Activated naive CD8-positive, alpha-beta T cell treated with anti-CD3 and anti-CD28 coated beads for 36 hours (primary cell): ENCODE measurements around the gene MAD2L2. TPM values are rescaled to one million over a fixed set of nuclear protein-coding genes. Genes with fewer than 3 reads are reported as not detected.

Experiments used
- DNase-seq: peaks from one replicate; pipeline ENCODE4 v3.0.0; 2021
- H3K27ac Mint-ChIP-seq: one replicate; pipeline ENCODE4 v1.8.0; 2022; ENCODE audit warnings: mild to moderate bottlenecking, moderate library complexity, mixed read lengths
- H3K27me3 Mint-ChIP-seq: one replicate; pipeline ENCODE4 v1.8.0; 2022; ENCODE audit warnings: mild to moderate bottlenecking, mixed read lengths
- H3K36me3 Mint-ChIP-seq: one replicate; pipeline ENCODE4 v1.8.0; 2021; ENCODE audit warnings: mild to moderate bottlenecking, mixed read lengths
- H3K4me1 Mint-ChIP-seq: one replicate; pipeline ENCODE4 v1.8.0; 2021; ENCODE audit warnings: mixed read lengths
- H3K4me3 Mint-ChIP-seq: one replicate; pipeline ENCODE4 v1.8.0; 2022; ENCODE audit warnings: mild to moderate bottlenecking, moderate library complexity, mixed read lengths
- H3K9me3 Mint-ChIP-seq: one replicate; pipeline ENCODE4 v1.8.0; 2022; ENCODE audit warnings: mixed read lengths
- total RNA-seq, 2 experiments: library from RNA; stranded (reverse); gene quantifications; one replicate each; pipeline ENCODE4 v1.2.3, GENCODE V29; 2021

MAD2L2 gene
- 10 to 100 TPM; 71.9 to 72.1 TPM for total RNA-seq

- Mint-ChIP-seq H3K27me3 (no peaks in the 10 kb centered on the region), H3K27ac (peak within 1 kb of the TSS; percentile 89), H3K4me3 (peak within 1 kb of the TSS; percentile 88), H3K9me3 (no peaks in the 10 kb centered on the region), H3K36me3 (peaks cover 4% of the 10 kb centered on the region), H3K4me1 (peaks cover 7% of the 10 kb centered on the region)
- DNase-seq, result peak; percentile 94
Measured at GRCh38 chr1:11681071-11681771, at the start of gene MAD2L2. Gene MAD2L2, minus strand, starts transcription at chr1:11681148. Its CDS starts 547 bp downstream, at chr1:11680601.

DNA sequence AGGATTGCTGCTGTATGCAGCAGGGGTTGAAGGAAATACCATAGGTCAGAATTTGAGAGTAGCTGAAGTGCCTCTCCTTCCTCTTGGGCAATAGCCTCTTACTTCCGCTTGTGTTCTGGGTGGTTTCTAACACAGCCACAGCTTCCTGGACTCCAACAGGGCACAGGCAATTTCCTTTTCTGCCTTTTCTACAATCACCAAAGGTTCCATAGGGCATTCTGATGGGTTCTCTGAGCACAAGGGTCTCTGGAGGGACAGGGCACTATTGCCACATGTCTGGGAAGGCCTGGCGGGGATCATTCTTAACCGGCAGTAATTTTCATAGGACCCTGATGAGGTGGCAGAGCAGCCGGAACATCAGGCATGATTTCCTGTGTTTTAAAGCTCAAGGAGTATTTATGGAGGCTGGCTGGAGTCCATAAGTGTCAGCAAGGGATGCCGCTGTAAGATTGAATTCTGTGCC lies 49.5 kb upstream of the MAD2L2 start:
- H3K27ac Mint-ChIP-seq, result peak overlapping the region; percentile 87
- peak; percentile 22 for DNase-seq

GRCh38 chr1:11729498-11730428 lies 48.8 kb upstream of the MAD2L2 start:
- H3K4me3 Mint-ChIP-seq, result peak overlapping the region; percentile 75
- no peaks in the 10 kb centered on the region for H3K36me3 Mint-ChIP-seq
- DNase-seq, result no peak
- H3K27ac Mint-ChIP-seq, result peak overlapping the region; percentile 29
- H3K27me3 Mint-ChIP-seq, result no peaks in the 10 kb centered on the region
- H3K4me1 Mint-ChIP-seq, result peaks cover 37% of the 10 kb centered on the region
- H3K9me3 Mint-ChIP-seq, result no peaks in the 10 kb centered on the region

More for the DNA sequence above, 49.5 kb upstream of the MAD2L2 start:
- peak overlapping the region; percentile 75 for H3K4me3 Mint-ChIP-seq
- no peaks in the 10 kb centered on the region for H3K27me3 Mint-ChIP-seq
- no peaks in the 10 kb centered on the region for H3K36me3 Mint-ChIP-seq
- H3K4me1 Mint-ChIP-seq, result peaks cover 37% of the 10 kb centered on the region
- no peaks in the 10 kb centered on the region for H3K9me3 Mint-ChIP-seq

GRCh38 chr1:11729155-11729497 lies 48.2 kb upstream of the MAD2L2 start:
- Mint-ChIP-seq H3K36me3 (no peaks in the 10 kb centered on the region), H3K27ac (no peak overlapping the region), H3K27me3 (no peaks in the 10 kb centered on the region), H3K4me3 (no peak overlapping the region), H3K9me3 (no peaks in the 10 kb centered on the region), H3K4me1 (peaks cover 37% of the 10 kb centered on the region)
- no peak for DNase-seq

- Mint-ChIP-seq H3K4me1 (peaks cover 33% of the 10 kb centered on the region), H3K27ac (no peak overlapping the region), H3K4me3 (no peak overlapping the region), H3K27me3 (no peaks in the 10 kb centered on the region), H3K9me3 (no peaks in the 10 kb centered on the region), H3K36me3 (no peaks in the 10 kb centered on the region)
- DNase-seq, result no peak
Measured at GRCh38 chr1:11728126-11728806, 47.3 kb upstream of the MAD2L2 start.

DNA sequence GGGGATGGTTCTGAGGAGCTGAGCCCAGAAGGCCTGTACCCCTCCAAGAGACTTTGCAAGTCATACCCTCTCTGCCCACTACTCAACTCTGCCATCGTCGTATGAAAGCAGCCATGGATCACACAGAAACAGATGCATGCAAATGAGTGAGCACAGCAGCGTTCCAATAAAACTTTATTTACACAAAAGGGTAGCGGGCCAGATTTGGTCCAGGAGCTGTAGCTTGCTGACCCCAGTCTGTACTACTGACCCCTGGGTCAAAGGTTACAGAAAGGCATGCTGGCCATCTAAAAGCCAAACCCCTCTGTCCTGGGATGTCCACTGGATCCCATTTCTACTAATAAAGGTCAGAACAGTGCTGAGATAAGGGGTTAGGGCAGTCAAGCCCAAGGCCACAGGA lies 46.2 kb upstream of the MAD2L2 start:
- Mint-ChIP-seq H3K27ac (no peak overlapping the region), H3K4me1 (peaks cover 26% of the 10 kb centered on the region), H3K36me3 (no peaks in the 10 kb centered on the region), H3K4me3 (no peak overlapping the region), H3K27me3 (no peaks in the 10 kb centered on the region), H3K9me3 (no peaks in the 10 kb centered on the region)
- no peak for DNase-seq

DNA sequence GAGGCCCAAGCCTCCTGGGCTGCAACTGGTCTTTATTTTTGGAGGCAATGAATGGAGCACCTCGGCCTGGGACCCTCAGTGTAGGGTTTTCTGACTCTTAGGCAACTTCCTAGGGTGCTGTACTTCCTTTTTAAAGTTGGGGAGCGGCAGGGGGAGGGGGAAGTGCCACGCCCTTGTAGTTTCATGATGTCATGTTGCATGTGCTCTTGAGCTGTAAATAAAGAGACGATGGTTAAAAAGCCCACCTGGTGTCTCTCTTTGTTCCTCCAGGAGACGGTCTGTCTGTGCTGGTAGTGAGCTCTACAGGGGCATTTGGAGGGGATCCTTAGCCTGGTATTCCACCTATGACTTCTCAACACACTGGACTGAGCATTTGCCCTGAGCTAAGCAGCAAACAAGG lies 44.7 kb upstream of the MAD2L2 start:
- peaks cover 14% of the 10 kb centered on the region for H3K4me1 Mint-ChIP-seq
- H3K4me3 Mint-ChIP-seq, result no peak overlapping the region
- DNase-seq, result no peak
- H3K9me3 Mint-ChIP-seq, result no peaks in the 10 kb centered on the region
- H3K27ac Mint-ChIP-seq, result no peak overlapping the region
- H3K36me3 Mint-ChIP-seq, result no peaks in the 10 kb centered on the region
- no peaks in the 10 kb centered on the region for H3K27me3 Mint-ChIP-seq

GRCh38 chr1:11722538-11722937 lies 41.6 kb upstream of the MAD2L2 start:
- DNase-seq, result no peak
- H3K27me3 Mint-ChIP-seq, result no peaks in the 10 kb centered on the region
- no peak overlapping the region for H3K27ac Mint-ChIP-seq
- H3K4me1 Mint-ChIP-seq, result peaks cover 11% of the 10 kb centered on the region
- H3K36me3 Mint-ChIP-seq, result no peaks in the 10 kb centered on the region
- H3K9me3 Mint-ChIP-seq, result no peaks in the 10 kb centered on the region
- H3K4me3 Mint-ChIP-seq, result no peak overlapping the region

DNA sequence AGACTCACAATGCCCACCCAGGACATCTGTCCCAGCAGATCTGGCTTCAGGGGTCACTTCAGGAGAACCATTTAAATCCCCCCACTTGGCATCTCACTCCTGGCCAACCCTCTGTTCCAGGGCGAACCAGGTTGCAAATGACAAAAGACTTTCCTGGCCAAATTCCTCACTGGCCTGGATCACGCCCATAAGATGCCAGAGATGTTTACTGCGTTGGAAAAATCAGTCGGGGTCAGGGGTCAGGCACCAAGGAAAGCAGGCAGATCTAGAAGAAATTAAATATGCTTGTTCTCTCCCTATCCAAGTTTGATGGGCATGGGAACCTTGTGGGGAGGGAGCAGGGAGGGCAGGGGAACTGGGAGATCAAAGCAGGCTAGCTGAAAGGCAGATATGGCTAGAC lies 40.4 kb upstream of the MAD2L2 start:
- Mint-ChIP-seq H3K4me3 (no peak overlapping the region), H3K36me3 (no peaks in the 10 kb centered on the region), H3K27me3 (no peaks in the 10 kb centered on the region), H3K4me1 (peaks cover 11% of the 10 kb centered on the region), H3K9me3 (no peaks in the 10 kb centered on the region), H3K27ac (no peak overlapping the region)
- no peak for DNase-seq

GRCh38 chr1:11720525-11720924 lies 39.6 kb upstream of the MAD2L2 start:
- peaks cover 11% of the 10 kb centered on the region for H3K4me1 Mint-ChIP-seq
- no peaks in the 10 kb centered on the region for H3K27me3 Mint-ChIP-seq
- DNase-seq, result no peak
- H3K4me3 Mint-ChIP-seq, result no peak overlapping the region
- no peak overlapping the region for H3K27ac Mint-ChIP-seq
- H3K9me3 Mint-ChIP-seq, result no peaks in the 10 kb centered on the region
- no peaks in the 10 kb centered on the region for H3K36me3 Mint-ChIP-seq

GRCh38 chr1:11720033-11720376 lies 39.1 kb upstream of the MAD2L2 start:
- Mint-ChIP-seq H3K27me3 (no peaks in the 10 kb centered on the region), H3K27ac (peak overlapping the region; percentile 85), H3K4me3 (peak overlapping the region; percentile 72), H3K36me3 (no peaks in the 10 kb centered on the region), H3K9me3 (no peaks in the 10 kb centered on the region), H3K4me1 (peaks cover 11% of the 10 kb centered on the region)
- DNase-seq, result no peak

DNA sequence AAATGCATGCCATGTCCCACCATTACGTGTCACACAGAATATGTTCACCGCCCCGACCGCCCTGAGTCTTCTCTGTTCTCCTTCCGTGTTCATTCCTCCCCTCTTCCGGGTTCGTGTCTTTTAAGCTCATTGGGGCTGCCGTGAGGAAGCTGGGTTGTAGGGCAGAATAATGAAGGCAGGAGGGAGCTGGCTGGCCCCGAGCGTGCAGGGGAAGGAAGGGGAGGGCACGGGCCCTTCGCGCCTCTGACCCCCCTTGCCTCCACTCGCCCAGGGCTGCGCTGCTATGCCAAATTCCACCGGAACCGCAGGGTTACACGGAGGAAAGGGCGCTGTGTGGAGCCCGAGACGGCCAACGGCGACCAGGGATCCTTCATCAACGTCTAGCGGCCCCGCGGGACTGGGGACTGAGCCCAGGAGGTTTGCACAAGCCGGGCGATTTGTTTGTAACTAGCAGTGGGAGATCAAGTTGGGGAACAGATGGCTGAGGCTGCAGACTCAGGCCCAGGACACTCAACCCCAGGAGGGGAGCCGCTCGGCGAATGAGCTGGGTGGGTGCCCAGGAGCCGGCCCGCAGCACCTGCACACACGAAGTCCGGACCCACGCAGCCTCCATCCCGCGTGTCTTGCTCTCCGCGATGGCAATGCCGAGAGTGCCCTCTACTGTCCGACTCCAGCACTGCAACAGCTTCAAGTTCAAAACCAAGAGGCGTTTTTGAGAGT lies 38.5 kb upstream of the MAD2L2 start:
- Mint-ChIP-seq H3K36me3 (no peaks in the 10 kb centered on the region), H3K9me3 (no peaks in the 10 kb centered on the region), H3K4me3 (peak overlapping the region; percentile 72), H3K27me3 (no peaks in the 10 kb centered on the region), H3K4me1 (peaks cover 11% of the 10 kb centered on the region), H3K27ac (peak overlapping the region; percentile 85)
- peak; percentile 75 for DNase-seq

- Mint-ChIP-seq H3K4me1 (peaks cover 10% of the 10 kb centered on the region), H3K9me3 (no peaks in the 10 kb centered on the region), H3K4me3 (no peak overlapping the region), H3K27me3 (no peaks in the 10 kb centered on the region), H3K27ac (no peak overlapping the region), H3K36me3 (no peaks in the 10 kb centered on the region)
- DNase-seq, result no peak
Measured at GRCh38 chr1:11714831-11715575, 34.1 kb upstream of the MAD2L2 start.

DNA sequence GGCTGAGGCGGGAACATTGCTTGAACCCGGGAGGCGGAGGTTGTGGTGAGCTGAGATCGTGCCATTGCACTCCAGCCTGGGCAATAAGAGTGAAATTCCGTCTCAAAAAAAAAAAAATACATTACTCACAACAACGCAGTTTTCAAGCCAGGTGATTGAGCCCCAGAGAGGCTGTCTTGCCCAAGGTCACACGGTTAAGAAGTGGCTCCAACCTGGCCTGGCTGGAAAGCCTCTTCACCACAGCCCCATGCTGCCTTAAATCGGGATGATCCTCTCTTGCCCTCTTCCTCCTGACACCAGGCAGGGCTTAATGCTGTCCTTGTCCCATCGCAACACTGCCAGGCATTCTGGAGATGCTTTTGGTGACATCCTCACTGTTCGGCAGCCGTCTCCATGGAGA lies 32.1 kb upstream of the MAD2L2 start:
- Mint-ChIP-seq H3K4me3 (no peak overlapping the region), H3K4me1 (no peaks in the 10 kb centered on the region), H3K27me3 (no peaks in the 10 kb centered on the region), H3K27ac (no peak overlapping the region), H3K36me3 (no peaks in the 10 kb centered on the region), H3K9me3 (no peaks in the 10 kb centered on the region)
- no peak for DNase-seq
